HEK293T (cell line): ENCODE data around the gene RAPGEF3.

Experiments used
- CTCF ChIA-PET: fragments of 350-600 bp; formaldehyde crosslinking; extraction: SDS; loops from one replicate; lab custom pipeline; 2021; ENCODE audit warnings: antibody characterized with exemption, inconsistent platforms; lab: Yijun Ruan, JAX
- POLR2A ChIA-PET: fragments of 350-600 bp; formaldehyde crosslinking; extraction: SDS; loops from one replicate; lab custom pipeline; 2020; ENCODE audit warnings: antibody characterized with exemption, inconsistent platforms; lab: Yijun Ruan, JAX
- DNase-seq: peaks from one replicate; pipeline ENCODE4 v3.0.0; 2012; ENCODE audit warnings: mixed read lengths; ENCODE audit errors: extremely low spot score
- ARNT ChIP-seq: fragments of 450-650 bp; IDR thresholded peaks from 2 replicates; pipeline ENCODE4 v1.6.1; 2017; ENCODE audit warnings: mild to moderate bottlenecking
- BHLHE40 ChIP-seq: fragments of 450-650 bp; IDR thresholded peaks from 2 replicates; pipeline ENCODE4 v1.6.1; 2016; ENCODE audit warnings: mild to moderate bottlenecking, moderate library complexity, borderline replicate concordance
- CTBP1 ChIP-seq: fragments of 450-650 bp; IDR thresholded peaks from 2 replicates; pipeline ENCODE4 v1.6.1; 2016; ENCODE audit warnings: borderline replicate concordance
- ELF4 ChIP-seq: fragments of 450-650 bp; IDR thresholded peaks from 2 replicates; pipeline ENCODE4 v1.6.1; 2017; ENCODE audit warnings: antibody characterized with exemption
- FOXA1 ChIP-seq: fragments of 450-650 bp; IDR thresholded peaks from 2 replicates; pipeline ENCODE4 v1.6.1; 2016; ENCODE audit warnings: mild to moderate bottlenecking
- FOXK2 ChIP-seq: fragments of 450-650 bp; IDR thresholded peaks from 2 replicates; pipeline ENCODE4 v1.6.1; 2016; ENCODE audit warnings: mild to moderate bottlenecking
- FOXM1 ChIP-seq: fragments of 450-650 bp; IDR thresholded peaks from 2 replicates; pipeline ENCODE4 v1.6.1; 2017; ENCODE audit warnings: mild to moderate bottlenecking, borderline replicate concordance
- HDGF ChIP-seq: fragments of 450-650 bp; IDR thresholded peaks from 2 replicates; pipeline ENCODE4 v1.6.1; 2017; ENCODE audit warnings: antibody characterized with exemption, borderline replicate concordance
- L3MBTL2 ChIP-seq: fragments of 450-650 bp; conservative IDR thresholded peaks from 2 replicates; pipeline ENCODE4 v1.6.1; 2016; ENCODE audit warnings: mild to moderate bottlenecking
- LEF1 ChIP-seq: fragments of 450-650 bp; IDR thresholded peaks from 2 replicates; pipeline ENCODE4 v1.6.1; 2017; ENCODE audit warnings: mild to moderate bottlenecking, borderline replicate concordance
- NFRKB ChIP-seq: fragments of 450-650 bp; IDR thresholded peaks from 2 replicates; pipeline ENCODE4 v1.6.1; 2016; ENCODE audit warnings: mild to moderate bottlenecking, moderate library complexity
- PKNOX1 ChIP-seq: fragments of 450-650 bp; IDR thresholded peaks from 2 replicates; pipeline ENCODE4 v1.6.1; 2016
- SP1 ChIP-seq: fragments of 450-650 bp; IDR thresholded peaks from 2 replicates; pipeline ENCODE4 v1.6.1; 2017
- SUZ12 ChIP-seq: fragments of 450-650 bp; IDR thresholded peaks from 2 replicates; pipeline ENCODE4 v1.6.1; 2016; ENCODE audit warnings: mild to moderate bottlenecking
- TARDBP ChIP-seq: fragments of 450-650 bp; IDR thresholded peaks from 2 replicates; pipeline ENCODE4 v1.6.1; 2016
- ZNF384 ChIP-seq: fragments of 450-650 bp; IDR thresholded peaks from 2 replicates; pipeline ENCODE4 v1.6.1; 2016

Gene RAPGEF3

GRCh38 chr12:47763481-47764346 lies 5.0 kb upstream of the RAPGEF3 start:
- CTCF ChIA-PET, result interaction anchor here (1.0 to 1.4 kb wide), 2 partner anchors 9 to 22 kb away, joined by 3 to 7 read pairs; no protein-coding TSS in a partner anchor
- no peak for DNase-seq
- TF ChIP-seq HDGF (no peak), ELF4 (no peak), BHLHE40 (no peak), FOXK2 (no peak), ARNT (no peak), FOXA1 (no peak), FOXM1 (no peak), LEF1 (no peak), NFRKB (no peak), SUZ12 (no peak), TARDBP (no peak), CTBP1 (no peak), L3MBTL2 (no peak), PKNOX1 (no peak), SP1 (no peak), ZNF384 (no peak)
- POLR2A ChIA-PET, result no interaction called here

DNA sequence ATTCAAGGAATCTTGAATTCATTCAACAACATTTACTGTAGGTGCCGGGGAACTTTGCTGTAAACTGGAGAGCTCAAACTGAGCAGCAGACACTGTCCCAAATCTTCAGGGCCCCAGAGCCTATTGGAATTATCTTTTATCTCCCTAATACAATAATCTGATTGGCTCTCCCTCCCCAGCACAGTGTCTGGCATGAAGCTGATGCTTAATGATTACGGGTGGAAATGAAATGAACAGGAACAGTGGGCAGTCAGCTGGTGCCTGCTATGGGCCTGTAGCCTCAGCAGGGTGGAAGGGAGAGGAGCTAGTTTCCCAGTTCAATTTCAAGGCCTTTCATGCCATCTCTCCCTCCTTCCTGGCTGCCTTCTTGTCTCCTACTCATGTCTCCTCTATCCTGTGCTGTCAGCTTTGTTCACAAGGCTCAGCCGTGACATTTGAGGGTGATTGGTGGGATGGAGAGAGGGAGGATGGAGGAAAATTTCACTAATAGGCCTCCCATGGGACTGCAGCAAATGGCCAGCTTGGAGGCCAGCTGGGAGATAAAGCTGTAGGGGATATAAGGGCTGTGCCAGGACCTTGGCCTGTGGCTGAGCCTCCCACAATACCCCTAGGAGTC lies 4.3 kb upstream of the RAPGEF3 start:
- POLR2A ChIA-PET, result interaction anchor here (1.1 kb wide), 1 partner anchor 9 kb away, joined by 4 read pairs; no protein-coding TSS in a partner anchor
- CTCF ChIA-PET, result interaction anchor here (1.0 to 1.6 kb wide), 3 partner anchors 9 to 21 kb away, joined by 3 to 7 read pairs (median 6); no protein-coding TSS in a partner anchor
- TF ChIP-seq NFRKB (no peak), TARDBP (no peak), L3MBTL2 (no peak), ELF4 (no peak), LEF1 (no peak), BHLHE40 (no peak), FOXK2 (no peak), PKNOX1 (no peak), HDGF (no peak), FOXA1 (no peak), SP1 (no peak), ZNF384 (no peak), CTBP1 (no peak), FOXM1 (no peak)
- no peak for DNase-seq

DNA sequence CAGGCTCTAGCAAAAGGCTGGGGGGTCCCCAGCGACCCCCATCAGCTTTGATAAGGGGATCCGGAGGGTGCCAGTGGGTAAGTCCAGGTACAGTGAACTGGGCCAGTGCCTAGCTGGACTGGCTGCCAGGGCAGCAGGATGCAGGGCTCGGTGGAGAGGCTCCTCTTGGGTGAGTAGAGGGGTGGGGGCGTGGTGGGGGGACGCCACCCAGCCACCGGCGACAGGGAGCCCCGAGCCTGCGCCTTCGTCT lies 171 bp downstream of the RAPGEF3 start:
- DNase-seq, result no peak
- TF ChIP-seq TARDBP (no peak), ELF4 (no peak), SP1 (no peak), NFRKB (no peak), FOXK2 (no peak), L3MBTL2 (no peak), SUZ12 (no peak), PKNOX1 (no peak), LEF1 (no peak), FOXM1 (no peak), BHLHE40 (no peak), CTBP1 (no peak), ARNT (no peak), FOXA1 (no peak), ZNF384 (no peak)
- ChIA-PET POLR2A (interaction anchor here (0.9 to 1.4 kb wide), 2 partner anchors 12 to 20 kb away, joined by 4 to 5 read pairs; no protein-coding TSS in a partner anchor), CTCF (interaction anchor here (0.7 to 4.7 kb wide), 6 partner anchors 10 to 80 kb away, joined by 3 to 38 read pairs (median 6); no protein-coding TSS in a partner anchor)

- TF ChIP-seq FOXM1 (no peak), SP1 (no peak)
- no peak for DNase-seq
- ChIA-PET POLR2A (interaction anchor here (0.9 to 1.4 kb wide), 3 partner anchors 10 to 20 kb away, joined by 3 to 5 read pairs (median 4); no protein-coding TSS in a partner anchor), CTCF (interaction anchor here (0.7 to 4.7 kb wide), 6 partner anchors 10 to 80 kb away, joined by 3 to 38 read pairs (median 6); no protein-coding TSS in a partner anchor)
Observed at GRCh38 chr12:47757840-47758583, 668 bp downstream of the RAPGEF3 start.

- no peak for TF ChIP-seq FOXM1
- TF ChIP-seq ELF4, result no peak
- no peak for TF ChIP-seq LEF1
- TF ChIP-seq NFRKB, result no peak
- no peak for TF ChIP-seq FOXA1
- no peak for TF ChIP-seq ZNF384
- TF ChIP-seq CTBP1, result no peak
- no peak for TF ChIP-seq BHLHE40
- TF ChIP-seq L3MBTL2, result no peak
- ChIA-PET POLR2A (interaction anchor here (0.9 to 1.4 kb wide), 4 partner anchors 10 to 21 kb away, joined by 3 to 5 read pairs (median 4); no protein-coding TSS in a partner anchor), CTCF (interaction anchor here (1.4 to 4.7 kb wide), 3 partner anchors 11 to 15 kb away, joined by 6 to 38 read pairs (median 19); no protein-coding TSS in a partner anchor)
- DNase-seq, result no peak
Observed at GRCh38 chr12:47757364-47757839, 1.3 kb downstream of the RAPGEF3 start.
